IgD-negative memory B cell (primary cell): Measurements from ENCODE around the gene SH3BP5. TPM values are rescaled to one million over a fixed set of nuclear protein-coding genes. Genes with fewer than 3 reads are reported as not detected.

ENCODE experiments used
- H3K27ac Mint-ChIP-seq, 3 donors: one replicate each; pipeline ENCODE4 v1.8.0; 2020 to 2022; ENCODE audit warnings: mild to moderate bottlenecking in 3 of 3, mixed read lengths in 3 of 3, moderate library complexity in 1 of 3
- H3K27me3 Mint-ChIP-seq: one replicate; pipeline ENCODE4 v1.8.0; 2021; ENCODE audit warnings: mixed read lengths
- H3K36me3 Mint-ChIP-seq: one replicate; pipeline ENCODE4 v1.8.0; 2020; ENCODE audit warnings: mild to moderate bottlenecking, mixed read lengths
- H3K4me1 Mint-ChIP-seq, 3 donors: one replicate each; pipeline ENCODE4 v1.8.0; 2020 to 2022; ENCODE audit warnings: mixed read lengths in 3 of 3, mild to moderate bottlenecking in 1 of 3
- H3K4me3 Mint-ChIP-seq, 4 donors: one replicate each; pipeline ENCODE4 v1.8.0; 2020 to 2022; ENCODE audit warnings: mild to moderate bottlenecking in 4 of 4, mixed read lengths in 4 of 4, moderate library complexity in 3 of 4
- H3K9me3 Mint-ChIP-seq, 3 donors: one replicate each; pipeline ENCODE4 v1.8.0; 2020 to 2021; ENCODE audit warnings: mixed read lengths in 3 of 3, mild to moderate bottlenecking in 1 of 3
- polyA plus RNA-seq: library from polyadenylated mRNA; unstranded; fragments of 300-500 nt; fragmentation: Illumina TruSeq; gene quantifications from one replicate; pipeline ENCODE4 v1.2.3, GENCODE V29; 2021

SH3BP5 gene
- polyA plus RNA-seq, 1 donor from 2014 or later = 117 TPM

GRCh38 chr3:15277861-15278500, 54.4 kb downstream of the SH3BP5 start:
- H3K27me3 Mint-ChIP-seq = no peaks in the 10 kb centered on the region
- no peak overlapping the region for H3K27ac Mint-ChIP-seq
- no peak overlapping the region for H3K4me3 Mint-ChIP-seq
- no peaks in the 10 kb centered on the region for H3K9me3 Mint-ChIP-seq
- H3K4me1 Mint-ChIP-seq = peaks cover 59 to 65% (median 60%) of the 10 kb centered on the region in 3 donors
- no peaks in the 10 kb centered on the region for H3K36me3 Mint-ChIP-seq

- peaks cover 59 to 77% (median 61%) of the 10 kb centered on the region in 3 donors for H3K4me1 Mint-ChIP-seq
- H3K9me3 Mint-ChIP-seq = no peaks in the 10 kb centered on the region
- peak overlapping the region in 2 of 4 donors; percentile 31 to 84 for H3K4me3 Mint-ChIP-seq
- H3K27me3 Mint-ChIP-seq = no peaks in the 10 kb centered on the region
- no peaks in the 10 kb centered on the region for H3K36me3 Mint-ChIP-seq
- H3K27ac Mint-ChIP-seq = peak overlapping the region in 2 of 3 donors; percentile 50 to 77
Measured at GRCh38 chr3:15276028-15276724, 56.2 kb downstream of the SH3BP5 start.

GRCh38 chr3:15273227-15273626, 59.2 kb downstream of the SH3BP5 start:
- Mint-ChIP-seq H3K36me3 (peaks cover 4% of the 10 kb centered on the region), H3K27me3 (no peaks in the 10 kb centered on the region), H3K27ac (peak overlapping the region; percentile 78 to 98 (median 79)), H3K4me1 (peaks cover 52 to 71% (median 56%) of the 10 kb centered on the region in 3 donors), H3K4me3 (peak overlapping the region in 2 of 4 donors; percentile 42 to 81), H3K9me3 (no peaks in the 10 kb centered on the region)

GRCh38 chr3:15272426-15273196, 59.8 kb downstream of the SH3BP5 start:
- peak overlapping the region in 3 of 4 donors; percentile 42 to 90 (median 51) for H3K4me3 Mint-ChIP-seq
- no peaks in the 10 kb centered on the region for H3K9me3 Mint-ChIP-seq
- H3K27ac Mint-ChIP-seq = peak overlapping the region; percentile 79 to 99 (median 98)
- H3K36me3 Mint-ChIP-seq = peaks cover 4% of the 10 kb centered on the region
- H3K4me1 Mint-ChIP-seq = peaks cover 58 to 73% (median 58%) of the 10 kb centered on the region in 3 donors
- no peaks in the 10 kb centered on the region for H3K27me3 Mint-ChIP-seq

- Mint-ChIP-seq H3K9me3 (no peaks in the 10 kb centered on the region), H3K4me3 (peak overlapping the region; percentile 41 to 90 (median 59)), H3K27ac (peak overlapping the region; percentile 79 to 99 (median 98)), H3K27me3 (no peaks in the 10 kb centered on the region), H3K4me1 (peaks cover 54 to 76% (median 58%) of the 10 kb centered on the region in 3 donors), H3K36me3 (peaks cover 4% of the 10 kb centered on the region)
Measured at GRCh38 chr3:15271785-15272381, 60.5 kb downstream of the SH3BP5 start.

GRCh38 chr3:15271030-15271429, 61.4 kb downstream of the SH3BP5 start:
- peaks cover 53 to 71% (median 55%) of the 10 kb centered on the region in 3 donors for H3K4me1 Mint-ChIP-seq
- peaks cover 4% of the 10 kb centered on the region for H3K36me3 Mint-ChIP-seq
- H3K27me3 Mint-ChIP-seq = no peaks in the 10 kb centered on the region
- no peak overlapping the region for H3K4me3 Mint-ChIP-seq
- peak overlapping the region in 1 of 3 donors; percentile 99 for H3K27ac Mint-ChIP-seq
- no peaks in the 10 kb centered on the region for H3K9me3 Mint-ChIP-seq

- Mint-ChIP-seq H3K4me1 (peaks cover 52 to 63% (median 54%) of the 10 kb centered on the region in 3 donors), H3K27ac (peak overlapping the region; percentile 63 to 94 (median 89)), H3K27me3 (no peaks in the 10 kb centered on the region), H3K36me3 (peaks cover 4% of the 10 kb centered on the region), H3K9me3 (no peaks in the 10 kb centered on the region), H3K4me3 (peak overlapping the region in 3 of 4 donors; percentile 42 to 84 (median 84))
Measured at GRCh38 chr3:15269091-15269989, 63.0 kb downstream of the SH3BP5 start.

GRCh38 chr3:15268033-15268631, 64.3 kb downstream of the SH3BP5 start:
- Mint-ChIP-seq H3K27ac (peak overlapping the region in 2 of 3 donors; percentile 31 to 76), H3K4me1 (peaks cover 50 to 58% (median 53%) of the 10 kb centered on the region in 3 donors), H3K36me3 (peaks cover 4% of the 10 kb centered on the region), H3K9me3 (no peaks in the 10 kb centered on the region), H3K4me3 (peak overlapping the region in 3 of 4 donors; percentile 43 to 68 (median 49)), H3K27me3 (no peaks in the 10 kb centered on the region)

- Mint-ChIP-seq H3K27me3 (no peaks in the 10 kb centered on the region), H3K27ac (peak overlapping the region in 2 of 3 donors; percentile 31 to 76), H3K4me1 (peaks cover 44 to 51% (median 50%) of the 10 kb centered on the region in 3 donors), H3K36me3 (peaks cover 4% of the 10 kb centered on the region), H3K9me3 (no peaks in the 10 kb centered on the region), H3K4me3 (peak overlapping the region in 1 of 4 donors; percentile 9)
Measured at GRCh38 chr3:15267502-15267901, 64.9 kb downstream of the SH3BP5 start.

GRCh38 chr3:15266510-15267376, 65.6 kb downstream of the SH3BP5 start:
- Mint-ChIP-seq H3K4me3 (peak overlapping the region in 1 of 4 donors; percentile 60), H3K4me1 (peaks cover 38 to 44% (median 42%) of the 10 kb centered on the region in 3 donors), H3K9me3 (no peaks in the 10 kb centered on the region), H3K36me3 (peaks cover 4% of the 10 kb centered on the region), H3K27ac (peak overlapping the region in 2 of 3 donors; percentile 31 to 91), H3K27me3 (no peaks in the 10 kb centered on the region)

GRCh38 chr3:15265655-15266509, 66.5 kb downstream of the SH3BP5 start:
- H3K36me3 Mint-ChIP-seq = peaks cover 4% of the 10 kb centered on the region
- H3K4me1 Mint-ChIP-seq = peaks cover 34 to 44% (median 41%) of the 10 kb centered on the region in 3 donors
- no peaks in the 10 kb centered on the region for H3K9me3 Mint-ChIP-seq
- H3K4me3 Mint-ChIP-seq = peak overlapping the region in 1 of 4 donors; percentile 27
- H3K27me3 Mint-ChIP-seq = no peaks in the 10 kb centered on the region
- H3K27ac Mint-ChIP-seq = peak overlapping the region in 2 of 3 donors; percentile 31 to 91

- H3K4me3 Mint-ChIP-seq = peak overlapping the region in 1 of 4 donors; percentile 9
- H3K36me3 Mint-ChIP-seq = peaks cover 4% of the 10 kb centered on the region
- peaks cover 24 to 38% (median 30%) of the 10 kb centered on the region in 3 donors for H3K4me1 Mint-ChIP-seq
- peak overlapping the region in 1 of 3 donors; percentile 70 for H3K27ac Mint-ChIP-seq
- no peaks in the 10 kb centered on the region for H3K9me3 Mint-ChIP-seq
- no peaks in the 10 kb centered on the region for H3K27me3 Mint-ChIP-seq
Measured at GRCh38 chr3:15264486-15264885, 67.9 kb downstream of the SH3BP5 start.
